Activated naive CD4-positive, alpha-beta T cell treated with anti-CD3 and anti-CD28 coated beads, Interleukin-2, amount 10 ng/mL, durations not matched to agents 7 days and 5 days (primary cell): ENCODE data around the gene SVOPL.
"Not testable (repeated sequence)": the region's sequence is repeated elsewhere in the genome, so short reads cannot be mapped to it uniquely, and the experiment has no call there.

Source experiments
- CTCF ChIA-PET: fragments of 350-600 bp; sonication (Branson Sonifier 250); formaldehyde crosslinking; loops from one replicate; lab custom pipeline; 2021; ENCODE audit warnings: antibody characterized with exemption; lab: Charles Lee
- DNase-seq: peaks from one replicate; pipeline ENCODE4 v3.0.0-alpha.2; 2020
- H3K27ac Mint-ChIP-seq: one replicate; pipeline ENCODE4 v1.8.0; 2021; ENCODE audit warnings: mild to moderate bottlenecking, moderate library complexity, mixed read lengths
- H3K27me3 Mint-ChIP-seq: one replicate; pipeline ENCODE4 v1.8.0; 2021; ENCODE audit warnings: mild to moderate bottlenecking, mixed read lengths
- H3K36me3 Mint-ChIP-seq: one replicate; pipeline ENCODE4 v1.8.0; 2021; ENCODE audit warnings: mixed read lengths
- H3K4me1 Mint-ChIP-seq: one replicate; pipeline ENCODE4 v1.8.0; 2021; ENCODE audit warnings: mixed read lengths
- H3K4me3 Mint-ChIP-seq: one replicate; pipeline ENCODE4 v1.8.0; 2021; ENCODE audit warnings: mild to moderate bottlenecking, moderate library complexity, mixed read lengths
- H3K9me3 Mint-ChIP-seq: one replicate; pipeline ENCODE4 v1.8.0; 2021; ENCODE audit warnings: mixed read lengths

Gene SVOPL

DNA sequence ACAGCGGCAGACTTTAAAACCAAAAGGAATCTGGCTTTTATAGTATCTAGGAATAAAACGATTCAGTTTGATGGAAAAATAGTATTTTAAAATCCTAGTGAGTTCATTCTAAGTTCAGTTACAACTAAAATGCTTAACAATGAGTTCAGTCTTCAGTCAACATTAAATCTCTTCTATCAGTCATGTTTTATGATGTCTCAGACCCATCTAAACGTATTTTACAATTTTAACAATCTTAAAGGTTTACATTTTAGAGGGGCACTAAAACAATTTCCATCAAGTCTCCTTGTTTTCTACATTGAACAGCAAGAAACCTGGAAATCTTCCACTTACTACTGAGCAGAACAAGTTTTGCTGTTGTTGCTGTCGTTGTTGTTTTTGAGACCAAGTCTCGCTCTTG is 10.0 kb downstream of the SVOPL start:
- Mint-ChIP-seq H3K36me3 (no peaks in the 10 kb centered on the region), H3K27ac (no peak overlapping the region), H3K4me1 (no peaks in the 10 kb centered on the region), H3K27me3 (peaks cover 6% of the 10 kb centered on the region), H3K4me3 (no peak overlapping the region), H3K9me3 (peaks cover 3% of the 10 kb centered on the region)
- DNase-seq: no peak
- CTCF ChIA-PET: no interaction called here

- H3K4me3 Mint-ChIP-seq: no peak overlapping the region
- no peak overlapping the region for H3K27ac Mint-ChIP-seq
- H3K9me3 Mint-ChIP-seq: peaks cover 3% of the 10 kb centered on the region
- H3K36me3 Mint-ChIP-seq: no peaks in the 10 kb centered on the region
- H3K4me1 Mint-ChIP-seq: no peaks in the 10 kb centered on the region
- CTCF ChIA-PET: no interaction called here
- H3K27me3 Mint-ChIP-seq: peaks cover 6% of the 10 kb centered on the region
- DNase-seq: no peak
Observed at GRCh38 chr7:138690495-138690894, 10.7 kb downstream of the SVOPL start.

GRCh38 chr7:138688037-138688436 is 13.1 kb downstream of the SVOPL start:
- H3K4me3 Mint-ChIP-seq, H3K4me1 Mint-ChIP-seq, H3K27me3 Mint-ChIP-seq, DNase-seq, H3K9me3 Mint-ChIP-seq, CTCF ChIA-PET, H3K36me3 Mint-ChIP-seq, H3K27ac Mint-ChIP-seq: not testable (repeated sequence)

DNA sequence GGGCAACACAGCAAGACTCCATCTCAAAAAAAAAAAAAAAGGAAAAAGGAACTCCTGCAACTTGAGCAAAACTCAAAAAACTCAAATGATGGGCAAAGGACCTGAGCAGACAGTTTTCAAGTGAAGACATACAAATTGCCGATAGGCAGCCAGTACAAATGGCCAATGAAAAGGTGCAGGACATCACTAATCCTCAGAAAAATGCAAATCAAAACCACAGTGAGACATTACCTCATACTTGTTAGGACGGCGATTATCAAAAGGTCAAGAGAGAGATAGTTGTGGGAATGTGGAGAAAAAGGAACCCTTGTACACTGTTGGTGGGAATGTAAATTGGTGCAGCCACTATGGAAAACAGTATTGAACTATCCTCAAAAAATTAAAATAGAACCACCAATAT is 16.8 kb downstream of the SVOPL start:
- CTCF ChIA-PET: no interaction called here
- Mint-ChIP-seq H3K27me3 (no peaks in the 10 kb centered on the region), H3K4me1 (no peaks in the 10 kb centered on the region), H3K27ac (no peak overlapping the region), H3K36me3 (no peaks in the 10 kb centered on the region), H3K9me3 (peaks cover 3% of the 10 kb centered on the region), H3K4me3 (no peak overlapping the region)
- DNase-seq: no peak

- Mint-ChIP-seq H3K9me3 (no peaks in the 10 kb centered on the region), H3K4me3 (no peak overlapping the region), H3K4me1 (no peaks in the 10 kb centered on the region), H3K27ac (no peak overlapping the region), H3K36me3 (no peaks in the 10 kb centered on the region), H3K27me3 (no peaks in the 10 kb centered on the region)
- no peak for DNase-seq
- CTCF ChIA-PET: no interaction called here
Observed at GRCh38 chr7:138679793-138680192, 21.4 kb downstream of the SVOPL start.

DNA sequence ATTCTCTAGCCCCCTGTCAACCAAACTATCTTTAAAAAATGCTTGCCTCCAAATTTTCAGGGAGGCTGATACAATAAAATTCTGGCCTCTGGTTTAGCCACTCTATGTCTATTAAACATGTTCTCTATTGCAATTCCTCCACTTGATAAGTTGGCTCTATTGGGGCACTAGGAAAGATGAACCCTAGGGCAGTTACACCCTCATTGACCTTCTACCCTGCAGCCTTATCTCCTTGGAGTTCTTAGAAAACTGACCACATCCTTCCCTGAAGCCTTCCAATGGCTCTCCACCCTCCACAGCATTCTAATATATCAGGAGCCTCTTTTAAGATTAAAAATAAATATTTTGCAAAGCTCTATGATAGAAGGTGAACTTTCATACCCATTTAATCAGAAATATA is 30.6 kb downstream of the SVOPL start:
- DNase-seq: no peak
- Mint-ChIP-seq H3K27me3 (peaks cover 21% of the 10 kb centered on the region), H3K4me1 (peaks cover 19% of the 10 kb centered on the region), H3K9me3 (peaks cover 3% of the 10 kb centered on the region), H3K36me3 (no peaks in the 10 kb centered on the region), H3K4me3 (no peak overlapping the region), H3K27ac (no peak overlapping the region)
- CTCF ChIA-PET: no interaction called here

GRCh38 chr7:138669364-138669763 is 31.8 kb downstream of the SVOPL start:
- H3K27ac Mint-ChIP-seq: no peak overlapping the region
- DNase-seq: no peak
- peaks cover 3% of the 10 kb centered on the region for H3K9me3 Mint-ChIP-seq
- H3K36me3 Mint-ChIP-seq: no peaks in the 10 kb centered on the region
- no peak overlapping the region for H3K4me3 Mint-ChIP-seq
- CTCF ChIA-PET: no interaction called here
- H3K4me1 Mint-ChIP-seq: peaks cover 27% of the 10 kb centered on the region
- peaks cover 28% of the 10 kb centered on the region for H3K27me3 Mint-ChIP-seq

DNA sequence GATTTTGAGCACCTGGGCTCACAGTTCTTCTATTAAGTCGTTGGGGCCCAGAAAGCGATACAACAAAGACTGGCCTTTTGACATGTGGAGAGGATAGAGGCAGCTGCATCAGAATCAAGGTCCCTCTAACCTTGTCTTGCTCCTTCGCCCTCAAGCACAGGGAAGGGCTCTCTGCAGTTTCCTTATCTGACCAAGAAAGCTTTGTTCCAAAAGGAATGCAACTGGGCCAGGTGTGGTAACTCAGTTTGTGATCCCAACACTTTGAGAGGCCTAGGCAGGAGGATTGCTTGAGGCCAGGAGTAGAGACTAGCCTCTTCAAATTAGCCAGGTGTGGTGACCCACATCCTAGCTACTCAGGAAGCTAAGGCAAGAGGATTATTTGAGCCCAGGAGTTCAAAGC is 32.2 kb downstream of the SVOPL start:
- H3K27me3 Mint-ChIP-seq: peaks cover 33% of the 10 kb centered on the region
- no peak for DNase-seq
- peaks cover 3% of the 10 kb centered on the region for H3K9me3 Mint-ChIP-seq
- CTCF ChIA-PET: no interaction called here
- H3K36me3 Mint-ChIP-seq: no peaks in the 10 kb centered on the region
- H3K27ac Mint-ChIP-seq: no peak overlapping the region
- H3K4me1 Mint-ChIP-seq: peaks cover 32% of the 10 kb centered on the region
- H3K4me3 Mint-ChIP-seq: no peak overlapping the region

DNA sequence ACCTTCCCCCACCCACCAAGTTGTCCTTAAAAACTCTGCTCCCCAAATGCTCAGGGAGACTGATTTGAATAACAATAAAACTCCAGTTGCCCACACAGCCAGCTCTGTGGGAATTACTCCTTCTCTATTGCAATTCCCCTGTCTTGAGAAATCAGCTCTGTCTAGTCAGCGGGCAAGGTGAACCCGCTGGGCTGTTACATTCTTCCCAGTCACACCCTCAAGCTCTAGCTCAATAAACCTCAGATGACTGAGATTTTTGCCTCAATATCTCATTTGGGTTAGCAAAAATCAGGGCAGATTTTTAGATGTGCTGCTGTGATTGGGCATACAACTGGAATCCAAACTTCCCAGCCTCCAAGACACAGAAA is 32.9 kb downstream of the SVOPL start:
- Mint-ChIP-seq H3K27me3 (peaks cover 40% of the 10 kb centered on the region), H3K4me1 (peaks cover 34% of the 10 kb centered on the region), H3K27ac (no peak overlapping the region), H3K9me3 (peaks cover 3% of the 10 kb centered on the region), H3K4me3 (no peak overlapping the region), H3K36me3 (no peaks in the 10 kb centered on the region)
- CTCF ChIA-PET: no interaction called here
- no peak for DNase-seq

DNA sequence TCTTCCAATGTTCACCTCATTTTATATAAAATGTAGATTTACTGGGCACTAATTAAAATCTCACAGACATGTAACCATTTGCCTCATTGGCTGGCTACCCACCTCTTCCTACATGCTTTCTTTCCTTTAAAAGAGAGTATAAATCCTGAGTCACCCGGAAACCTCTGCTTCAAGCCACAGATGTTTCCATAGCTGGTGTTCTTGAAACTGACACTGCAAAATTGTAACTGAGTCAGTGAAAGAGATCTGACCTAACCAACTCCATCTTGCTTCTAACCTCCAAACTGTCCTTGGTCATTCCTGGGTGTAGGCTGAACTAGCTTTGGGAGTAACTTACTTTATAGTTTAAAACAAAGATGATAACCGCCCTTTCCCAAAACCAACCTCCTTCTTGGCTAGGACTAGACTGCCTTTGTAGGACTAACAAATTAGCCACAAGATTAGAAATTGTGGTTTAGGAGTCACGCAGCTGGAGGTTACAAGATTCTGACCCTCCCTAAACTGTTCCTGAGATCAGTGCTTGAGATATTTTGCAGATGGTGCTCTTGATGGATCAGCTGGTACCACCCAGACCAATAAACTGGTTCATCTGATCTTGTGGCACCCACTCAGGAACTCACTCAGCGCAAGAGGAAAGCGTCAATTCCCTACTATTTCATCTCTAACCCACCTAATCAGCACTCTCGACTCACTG is 33.5 kb downstream of the SVOPL start:
- Mint-ChIP-seq H3K27ac (no peak overlapping the region), H3K4me1 (peaks cover 34% of the 10 kb centered on the region), H3K27me3 (peaks cover 45% of the 10 kb centered on the region), H3K36me3 (no peaks in the 10 kb centered on the region), H3K4me3 (no peak overlapping the region), H3K9me3 (peaks cover 3% of the 10 kb centered on the region)
- DNase-seq: no peak
- CTCF ChIA-PET: no interaction called here

- H3K9me3 Mint-ChIP-seq: peaks cover 3% of the 10 kb centered on the region
Observed at GRCh38 chr7:138666385-138666784, 34.8 kb downstream of the SVOPL start.

GRCh38 chr7:138665669-138666140 is 35.5 kb downstream of the SVOPL start:
- no peak for DNase-seq
- Mint-ChIP-seq H3K27me3 (peaks cover 56% of the 10 kb centered on the region), H3K27ac (no peak overlapping the region), H3K9me3 (peaks cover 3% of the 10 kb centered on the region), H3K4me1 (peaks cover 29% of the 10 kb centered on the region), H3K4me3 (no peak overlapping the region), H3K36me3 (no peaks in the 10 kb centered on the region)
- CTCF ChIA-PET: interaction anchor here (0.7 kb wide), 1 partner anchor 9 kb away, joined by 3 read pairs; no protein-coding TSS in a partner anchor

More at GRCh38 chr7:138666385-138666784, 34.8 kb downstream of the SVOPL start:
- DNase-seq: no peak
- H3K27ac Mint-ChIP-seq: no peak overlapping the region
- CTCF ChIA-PET: interaction anchor here (0.7 kb wide), 1 partner anchor 9 kb away, joined by 3 read pairs; no protein-coding TSS in a partner anchor
- no peaks in the 10 kb centered on the region for H3K36me3 Mint-ChIP-seq
- H3K27me3 Mint-ChIP-seq: peaks cover 56% of the 10 kb centered on the region
- no peak overlapping the region for H3K4me3 Mint-ChIP-seq
- peaks cover 34% of the 10 kb centered on the region for H3K4me1 Mint-ChIP-seq

DNA sequence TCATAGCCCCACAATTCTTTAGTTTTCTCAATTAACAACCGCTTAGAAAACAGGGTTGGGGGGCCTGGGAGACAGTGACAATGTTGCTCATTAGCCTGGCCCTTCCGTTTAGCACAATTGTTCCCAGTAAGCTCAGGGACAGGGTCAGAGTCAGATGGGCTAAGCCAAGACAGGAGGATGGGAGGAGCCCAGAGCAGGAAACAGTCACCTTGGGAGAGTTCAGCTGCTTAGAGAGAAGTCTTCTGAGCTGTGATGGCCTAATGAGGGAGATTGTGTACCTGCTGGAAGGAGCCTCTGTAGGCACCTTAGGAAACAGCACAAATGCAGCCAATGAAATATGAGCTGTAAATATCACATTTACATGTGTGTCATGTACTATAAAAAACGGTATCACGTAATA is 35.9 kb downstream of the SVOPL start:
- Mint-ChIP-seq H3K27me3 (peaks cover 56% of the 10 kb centered on the region), H3K27ac (no peak overlapping the region), H3K36me3 (no peaks in the 10 kb centered on the region), H3K4me3 (peak overlapping the region; percentile 71), H3K9me3 (peaks cover under 1% of the 10 kb centered on the region), H3K4me1 (peaks cover 25% of the 10 kb centered on the region)
- CTCF ChIA-PET: no interaction called here
- no peak for DNase-seq

GRCh38 chr7:138663725-138664710 is 37.1 kb downstream of the SVOPL start:
- Mint-ChIP-seq H3K4me1 (peaks cover 23% of the 10 kb centered on the region), H3K27ac (no peak overlapping the region), H3K27me3 (peaks cover 53% of the 10 kb centered on the region), H3K36me3 (no peaks in the 10 kb centered on the region), H3K9me3 (no peaks in the 10 kb centered on the region), H3K4me3 (peak overlapping the region; percentile 70)
- CTCF ChIA-PET: no interaction called here
- peak; percentile 29 for DNase-seq
